GM10266 (cell line): Measurements from ENCODE around the gene DPP6.
"Not testable (repeated sequence)": the region's sequence is repeated elsewhere in the genome, so short reads cannot be mapped to it uniquely, and the experiment has no call there.

Experiments used
- DNase-seq: peaks from one replicate; pipeline ENCODE4 v3.0.0; 2012; ENCODE audit errors: extremely low spot score
- CTCF ChIP-seq: IDR thresholded peaks from 2 replicates; pipeline ENCODE4 v1.5.1; 2012; ENCODE audit warnings: mild to moderate bottlenecking, low read depth; ENCODE audit not compliant: control insufficient read depth, insufficient read depth; ENCODE audit errors: missing control alignments

The DPP6 gene

GRCh38 chr7:154916856-154917807 lies 864.9 kb downstream of the DPP6 start:
- no peak for DNase-seq
- TF ChIP-seq CTCF: no peak

- no peak for TF ChIP-seq CTCF
- no peak for DNase-seq
Measured at GRCh38 chr7:154917808-154918160, 865.6 kb downstream of the DPP6 start.

- TF ChIP-seq CTCF: no peak
- no peak for DNase-seq
Measured at GRCh38 chr7:154918266-154918665, 866.1 kb downstream of the DPP6 start.

- DNase-seq: no peak
- no peak for TF ChIP-seq CTCF
Measured at GRCh38 chr7:154918741-154919140, 866.5 kb downstream of the DPP6 start.

GRCh38 chr7:154919344-154920225 lies 867.4 kb downstream of the DPP6 start:
- no peak for DNase-seq
- no peak for TF ChIP-seq CTCF

DNA sequence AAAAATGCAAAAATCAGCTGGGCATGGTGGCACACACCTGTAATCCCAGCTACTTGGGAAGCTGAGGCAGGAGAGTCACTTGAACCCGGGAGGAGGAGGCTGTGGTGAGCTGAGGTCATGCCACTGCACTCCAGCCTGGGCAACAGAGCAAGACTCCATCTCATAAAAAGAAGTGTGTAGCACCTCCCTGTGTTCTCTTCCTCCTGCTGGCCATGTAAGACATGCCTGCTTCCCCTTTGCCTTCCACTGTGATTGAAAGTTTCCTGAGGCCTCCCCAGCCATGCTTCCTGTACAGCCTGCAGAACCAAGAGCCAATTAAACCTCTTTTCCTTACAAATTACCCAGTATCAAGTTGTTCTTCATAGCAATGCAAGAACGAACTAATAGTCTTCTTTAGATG lies 870.3 kb downstream of the DPP6 start:
- not testable (repeated sequence) for DNase-seq

- TF ChIP-seq CTCF: peak; percentile 65
- DNase-seq: peak; percentile 59
Measured at GRCh38 chr7:154927624-154928125, 875.5 kb downstream of the DPP6 start.
